PC-3 (cell line): ENCODE data around the gene TSPAN9. TPM values are rescaled to one million over a fixed set of nuclear protein-coding genes. Genes with fewer than 3 reads are reported as not detected.

ENCODE experiments used
- ATAC-seq: fragments of 200-7000 bp; cut with Tn5 transposase; 2 replicates; pipeline ENCODE4 v1.9.1; 2020; ENCODE audit warnings: mild to moderate bottlenecking, moderate library complexity
- BruUV-seq: library from RNA; stranded (reverse); fragments of 400-500 nt; replicated peaks from 2 replicates; lab custom pipeline; 2021; lab: Mats Ljungman, UMichigan
- CTCF ChIA-PET: fragments of 300-600 bp; sonication (Branson Sonifier 250); formaldehyde crosslinking; loops from one replicate; lab custom pipeline; 2022; ENCODE audit warnings: antibody characterized with exemption; lab: Charles Lee
- POLR2A ChIA-PET: fragments of 300-600 bp; sonication (Branson Sonifier 250); formaldehyde crosslinking; loops from one replicate; lab custom pipeline; 2022; ENCODE audit warnings: antibody characterized with exemption; ENCODE audit not compliant: unreplicated experiment; lab: Charles Lee
- DNase-seq: peaks from one replicate; pipeline ENCODE4 v3.0.0-alpha.2; 2015
- H2AFZ ChIP-seq: fragments of 300-600 bp; sonication (generic); 2 replicates; pipeline ENCODE4 v1.6.0; 2016; ENCODE audit warnings: antibody characterized with exemption, low read length
- H3F3A ChIP-seq: fragments of 300-600 bp; sonication (generic); one replicate; pipeline ENCODE4 v1.6.0; 2017; ENCODE audit warnings: antibody characterized with exemption, low read length, control low read depth, mild to moderate bottlenecking; ENCODE audit not compliant: unreplicated experiment
- H3K27ac ChIP-seq: fragments of 300-600 bp; sonication (generic); 2 replicates; pipeline ENCODE4 v1.5.1; 2016; ENCODE audit warnings: mild to moderate bottlenecking, low read length
- H3K27me3 ChIP-seq: fragments of 300-600 bp; sonication (generic); 2 replicates; pipeline ENCODE4 v1.6.1; 2016; ENCODE audit warnings: low read length, mixed read lengths
- H3K36me3 ChIP-seq: fragments of 300-600 bp; sonication (generic); 2 replicates; pipeline ENCODE4 v1.6.1; 2016; ENCODE audit warnings: low read depth, mixed run types, low read length, mixed read lengths
- H3K4me1 ChIP-seq: fragments of 300-600 bp; sonication (generic); 2 replicates; pipeline ENCODE4 v1.5.1; 2016; ENCODE audit warnings: low read length; ENCODE audit not compliant: insufficient read depth
- H3K4me2 ChIP-seq: fragments of 300-600 bp; sonication (generic); 2 replicates; pipeline ENCODE4 v1.6.0; 2016; ENCODE audit warnings: low read length
- H3K4me3 ChIP-seq: fragments of 300-600 bp; sonication (generic); 2 replicates; pipeline ENCODE4 v1.5.1; 2016; ENCODE audit warnings: mild to moderate bottlenecking, low read length, mixed read lengths
- H3K79me2 ChIP-seq: fragments of 300-600 bp; sonication (generic); 2 replicates; pipeline ENCODE4 v1.6.1; 2017; ENCODE audit warnings: low read length, mixed read lengths
- H3K9ac ChIP-seq: fragments of 300-600 bp; sonication (generic); 2 replicates; pipeline ENCODE4 v1.6.0; 2016; ENCODE audit warnings: mild to moderate bottlenecking, low read length
- H3K9me2 ChIP-seq: fragments of 300-600 bp; sonication (generic); replicated peaks from 2 replicates; pipeline ENCODE4 v1.6.1; 2016; ENCODE audit warnings: mixed run types, low read length, mixed read lengths
- H3K9me3 ChIP-seq: fragments of 300-600 bp; sonication (generic); 2 replicates; pipeline ENCODE4 v1.6.1; 2016; ENCODE audit warnings: low read length, mixed read lengths
- H4K20me1 ChIP-seq: fragments of 300-600 bp; sonication (generic); 2 replicates; pipeline ENCODE4 v1.6.1; 2016; ENCODE audit warnings: low read length, mixed read lengths
- EZH2 ChIP-seq: fragments of 300-600 bp; sonication (generic); IDR thresholded peaks from one replicate; pipeline ENCODE4 v1.6.1; 2017; ENCODE audit warnings: antibody characterized with exemption, mild to moderate bottlenecking, low read length; ENCODE audit not compliant: unreplicated experiment
- EZH2phosphoT487 ChIP-seq: fragments of 300-600 bp; sonication (generic); IDR thresholded peaks from 2 replicates; pipeline ENCODE4 v1.6.1; 2018; ENCODE audit warnings: mild to moderate bottlenecking, antibody characterized with exemption, low read length, borderline replicate concordance
- intact Hi-C: fragments of 100-400 bp; cut with micrococcal nuclease; formaldehyde crosslinking; loops from 2 replicates; pipeline ENCODE4 v1.9.0; 2023
- total RNA-seq: library from RNA; depleted of rRNA; stranded (reverse); fragments of >200 nt; gene quantifications from 2 replicates; pipeline ENCODE4 v1.2.3, GENCODE V29; 2014
- TF ChIP-seq, protein P1 (sequence below): fragments of 300-600 bp; sonication (generic); conservative IDR thresholded peaks from 2 replicates; pipeline ENCODE4 v1.5.1; 2017; ENCODE audit warnings: antibody characterized with exemption, low read depth, mild to moderate bottlenecking, low read length

TSPAN9 gene
- total RNA-seq, 1 experiment from 2014 or later, result 6.2 TPM

DNA sequence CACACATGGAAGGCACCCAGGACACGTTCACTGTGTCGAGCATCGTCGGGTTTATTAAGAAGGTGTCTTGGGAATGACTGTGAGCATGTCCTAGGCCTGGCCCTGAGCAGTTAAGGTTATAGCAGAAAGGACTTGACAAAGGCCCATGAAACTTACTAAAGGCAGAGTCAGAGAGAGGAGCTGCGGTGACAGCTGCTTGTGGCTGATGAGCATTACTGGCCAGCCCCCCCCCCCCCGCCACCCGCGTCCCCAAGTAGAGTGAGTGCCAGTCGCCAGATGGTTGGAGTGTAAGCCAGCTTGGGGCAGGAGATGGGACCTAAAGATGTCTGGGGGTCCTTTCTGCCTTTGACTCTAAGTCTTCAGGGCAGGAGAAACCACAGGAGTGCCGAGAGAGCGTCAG is 169.9 kb downstream of the TSPAN9 start:
- Histone ChIP-seq H3K9me2 (no peaks in the 10 kb centered on the region), H3K9ac (no peak overlapping the region), H3F3A (no peaks in the 10 kb centered on the region), H3K9me3 (no peaks in the 10 kb centered on the region), H3K4me2 (no peak overlapping the region), H2AFZ (no peak overlapping the region), H3K27ac (no peak overlapping the region), H3K79me2 (no peaks in the 10 kb centered on the region), H3K4me3 (no peak overlapping the region), H3K36me3 (no peaks in the 10 kb centered on the region), H4K20me1 (no peaks in the 10 kb centered on the region), H3K27me3 (no peaks in the 10 kb centered on the region), H3K4me1 (no peaks in the 10 kb centered on the region)
- BruUV-seq, result no TSS peak
- no peak for DNase-seq
- intact Hi-C loops, result no loop called here
- POLR2A ChIA-PET, result no interaction called here
- CTCF ChIA-PET, result no interaction called here
- ATAC-seq, result no peak
- TF ChIP-seq, protein P1, sequence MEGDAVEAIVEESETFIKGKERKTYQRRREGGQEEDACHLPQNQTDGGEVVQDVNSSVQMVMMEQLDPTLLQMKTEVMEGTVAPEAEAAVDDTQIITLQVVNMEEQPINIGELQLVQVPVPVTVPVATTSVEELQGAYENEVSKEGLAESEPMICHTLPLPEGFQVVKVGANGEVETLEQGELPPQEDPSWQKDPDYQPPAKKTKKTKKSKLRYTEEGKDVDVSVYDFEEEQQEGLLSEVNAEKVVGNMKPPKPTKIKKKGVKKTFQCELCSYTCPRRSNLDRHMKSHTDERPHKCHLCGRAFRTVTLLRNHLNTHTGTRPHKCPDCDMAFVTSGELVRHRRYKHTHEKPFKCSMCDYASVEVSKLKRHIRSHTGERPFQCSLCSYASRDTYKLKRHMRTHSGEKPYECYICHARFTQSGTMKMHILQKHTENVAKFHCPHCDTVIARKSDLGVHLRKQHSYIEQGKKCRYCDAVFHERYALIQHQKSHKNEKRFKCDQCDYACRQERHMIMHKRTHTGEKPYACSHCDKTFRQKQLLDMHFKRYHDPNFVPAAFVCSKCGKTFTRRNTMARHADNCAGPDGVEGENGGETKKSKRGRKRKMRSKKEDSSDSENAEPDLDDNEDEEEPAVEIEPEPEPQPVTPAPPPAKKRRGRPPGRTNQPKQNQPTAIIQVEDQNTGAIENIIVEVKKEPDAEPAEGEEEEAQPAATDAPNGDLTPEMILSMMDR, result no peak
- TF ChIP-seq EZH2 (no peak), EZH2phosphoT487 (no peak)

DNA sequence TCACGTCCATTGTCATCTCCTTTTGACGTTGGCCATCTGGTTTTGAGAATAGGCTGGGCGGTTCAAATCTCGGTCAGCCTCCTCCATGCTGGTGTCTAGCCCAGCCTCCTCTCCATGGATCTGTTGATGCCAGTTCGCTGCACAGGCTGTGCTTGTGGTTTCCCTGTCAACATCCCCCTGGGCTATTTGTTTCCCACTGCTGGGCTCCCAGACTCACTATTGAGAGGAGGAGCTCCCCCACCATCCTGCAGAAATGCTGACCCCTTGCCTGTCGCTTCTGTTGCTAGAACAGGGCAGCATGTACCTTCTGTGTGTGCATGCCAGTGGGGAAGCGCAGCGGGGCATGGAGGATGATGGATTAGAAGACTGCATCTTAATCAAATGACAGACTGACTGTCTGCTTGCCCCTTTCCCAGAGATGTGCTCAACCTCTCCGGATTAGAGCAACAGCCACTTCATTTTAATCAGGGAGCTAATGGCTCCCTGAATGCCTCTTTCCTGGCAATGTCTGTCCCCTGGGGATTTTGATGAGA is 170.5 kb downstream of the TSPAN9 start:
- ATAC-seq (no peak), DNase-seq (no peak)
- Histone ChIP-seq H3K27me3 (no peaks in the 10 kb centered on the region), H3K9ac (no peak overlapping the region), H3K4me3 (no peak overlapping the region), H3K9me3 (no peaks in the 10 kb centered on the region), H3K4me1 (no peaks in the 10 kb centered on the region), H3K36me3 (no peaks in the 10 kb centered on the region), H3K79me2 (no peaks in the 10 kb centered on the region), H3K27ac (no peak overlapping the region), H4K20me1 (no peaks in the 10 kb centered on the region), H3F3A (no peaks in the 10 kb centered on the region), H3K9me2 (no peaks in the 10 kb centered on the region), H2AFZ (no peak overlapping the region), H3K4me2 (no peak overlapping the region)
- TF ChIP-seq, protein P1, result no peak
- TF ChIP-seq EZH2 (no peak), EZH2phosphoT487 (no peak)
- intact Hi-C loops, result no loop called here
- POLR2A ChIA-PET, result no interaction called here
- CTCF ChIA-PET, result no interaction called here
- no TSS peak for BruUV-seq

DNA sequence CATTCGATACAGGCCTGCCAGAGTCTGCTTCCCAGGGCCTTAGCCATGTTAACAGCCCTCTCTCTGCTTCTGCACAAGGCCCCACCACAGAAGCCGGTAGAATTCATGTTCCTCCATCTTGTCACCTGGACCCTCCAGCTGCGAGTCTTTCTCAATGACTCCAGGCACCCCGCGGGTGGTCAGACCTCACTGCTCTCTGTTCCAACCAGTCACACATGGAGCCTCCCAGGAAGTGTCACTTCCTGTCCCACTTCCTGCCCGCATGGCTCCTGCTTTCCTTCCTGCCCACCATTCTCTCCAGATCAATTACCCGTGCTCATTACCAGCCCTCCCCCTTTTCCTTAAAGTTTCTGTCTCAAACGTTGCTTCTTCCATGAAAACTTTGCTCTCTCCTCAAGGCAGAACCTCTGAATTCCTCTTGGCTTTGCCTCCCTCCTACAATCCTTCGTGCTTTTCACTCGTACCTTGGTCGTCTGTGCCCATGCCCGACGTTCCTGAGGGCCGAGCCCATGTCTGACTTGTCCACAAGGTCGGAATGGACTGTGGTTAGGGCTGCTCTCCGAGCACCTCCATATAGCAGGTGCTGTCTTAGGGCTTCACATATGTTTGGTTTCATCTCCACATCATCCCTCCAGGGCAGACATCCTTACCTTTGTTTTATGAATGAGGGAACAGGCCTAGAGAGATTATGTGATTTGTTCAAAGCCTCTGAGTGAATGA is 172.1 kb downstream of the TSPAN9 start:
- Histone ChIP-seq H3K4me2 (no peak overlapping the region), H3F3A (no peaks in the 10 kb centered on the region), H3K27ac (no peak overlapping the region), H3K36me3 (no peaks in the 10 kb centered on the region), H3K9ac (no peak overlapping the region), H2AFZ (no peak overlapping the region), H3K9me3 (no peaks in the 10 kb centered on the region), H3K4me1 (no peaks in the 10 kb centered on the region), H3K4me3 (no peak overlapping the region), H3K9me2 (no peaks in the 10 kb centered on the region), H3K27me3 (no peaks in the 10 kb centered on the region), H3K79me2 (no peaks in the 10 kb centered on the region), H4K20me1 (no peaks in the 10 kb centered on the region)
- TF ChIP-seq EZH2 (no peak), EZH2phosphoT487 (no peak)
- TF ChIP-seq, protein P1, result no peak
- BruUV-seq, result no TSS peak
- CTCF ChIA-PET, result no interaction called here
- ATAC-seq (no peak), DNase-seq (no peak)
- intact Hi-C loops, result no loop called here
- POLR2A ChIA-PET, result no interaction called here
